Measurements from ENCODE around the gene DLG3.
"Not testable (repeated sequence)": the region's sequence is repeated elsewhere in the genome, so short reads cannot be mapped to it uniquely, and the experiment has no call there.

The DLG3 gene

DNA sequence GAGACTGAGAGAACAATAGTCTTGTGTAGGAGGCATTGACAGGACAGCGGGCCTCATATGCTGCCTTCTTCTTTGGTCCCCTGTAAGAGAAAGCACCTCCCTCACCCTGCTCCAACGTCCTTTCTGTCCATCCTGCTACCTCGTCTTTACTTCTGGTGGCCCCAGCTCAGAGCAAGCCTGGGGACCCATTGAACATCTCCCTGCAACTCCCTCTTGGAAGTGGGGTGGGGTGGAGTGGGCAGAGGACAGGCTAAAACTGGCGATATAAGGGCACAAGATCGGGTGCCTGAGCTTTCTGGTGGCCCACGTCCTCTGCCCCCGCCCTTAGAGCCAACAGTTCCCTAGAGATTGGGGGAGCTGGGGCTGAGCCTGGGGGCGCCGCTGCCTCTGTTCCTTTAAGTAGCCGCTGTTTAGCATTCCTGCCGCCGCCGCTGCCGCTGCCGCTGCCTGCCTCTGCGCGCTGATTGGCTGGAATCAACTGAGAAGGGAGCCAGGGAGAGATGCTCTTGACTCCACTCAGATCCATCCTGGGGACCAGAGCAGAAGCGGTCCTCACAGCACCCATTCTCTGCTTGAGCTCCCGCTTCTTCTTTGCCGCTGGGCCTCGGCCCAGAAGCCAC lies at the start of gene DLG3:
Gene DLG3 (plus strand): TSS at position 510 of the 620 bp plus-strand sequence. CDS start 367 bp downstream, outside the sequence.
- in situ Hi-C loops (cut with HindIII; ENCODE audit: low sequenced_read_pairs), result no loop called here

GRCh38 chrX:70398899-70399298 lies 45.7 kb upstream of the DLG3 start:
- in situ Hi-C loops (cut with HindIII; ENCODE audit: low sequenced_read_pairs), result no loop called here

GRCh38 chrX:70400181-70400580 lies 44.5 kb upstream of the DLG3 start:
- in situ Hi-C loops (cut with HindIII; ENCODE audit: low sequenced_read_pairs), result not testable (repeated sequence)

DNA sequence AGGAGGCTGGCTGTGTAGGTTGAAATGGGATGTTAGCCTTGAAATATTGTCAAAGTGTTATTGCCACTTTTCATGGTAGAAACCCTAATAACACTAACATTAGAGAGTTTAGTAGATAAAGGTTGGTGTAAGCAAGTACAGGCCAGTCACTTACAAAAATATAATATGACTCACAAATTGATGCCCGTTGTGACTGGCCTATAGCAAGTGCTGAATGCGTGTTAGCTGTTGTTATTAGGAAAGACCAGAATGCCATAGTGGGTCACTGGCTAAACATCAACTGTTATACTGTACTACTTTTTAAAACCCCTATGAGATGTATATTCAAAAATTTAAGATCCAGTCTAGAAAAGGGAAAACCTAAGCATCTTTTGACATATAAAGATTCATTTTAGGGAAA lies 41.9 kb upstream of the DLG3 start:
- in situ Hi-C loops (cut with HindIII; ENCODE audit: low sequenced_read_pairs), result no loop called here

DNA sequence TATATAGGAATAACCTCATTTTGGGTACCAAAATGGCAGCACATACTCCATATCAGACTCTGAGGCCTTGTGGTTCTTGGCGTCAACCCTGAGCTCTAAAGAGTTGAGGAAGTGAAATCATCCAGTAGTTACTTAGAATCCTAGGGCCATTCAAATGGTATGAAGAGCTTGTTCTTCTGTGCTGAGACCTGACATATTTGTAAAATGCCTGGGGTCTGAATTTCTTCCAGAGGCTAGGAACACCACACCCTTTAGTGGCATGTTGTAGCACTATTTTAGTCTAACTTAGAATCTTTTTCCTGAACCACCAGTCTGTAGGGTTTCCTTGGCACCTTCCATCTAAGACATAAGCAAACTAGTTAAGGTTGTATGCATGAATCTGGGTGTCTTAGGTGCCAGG lies 39.6 kb upstream of the DLG3 start:
- in situ Hi-C loops (cut with HindIII; ENCODE audit: low sequenced_read_pairs), result no loop called here

DNA sequence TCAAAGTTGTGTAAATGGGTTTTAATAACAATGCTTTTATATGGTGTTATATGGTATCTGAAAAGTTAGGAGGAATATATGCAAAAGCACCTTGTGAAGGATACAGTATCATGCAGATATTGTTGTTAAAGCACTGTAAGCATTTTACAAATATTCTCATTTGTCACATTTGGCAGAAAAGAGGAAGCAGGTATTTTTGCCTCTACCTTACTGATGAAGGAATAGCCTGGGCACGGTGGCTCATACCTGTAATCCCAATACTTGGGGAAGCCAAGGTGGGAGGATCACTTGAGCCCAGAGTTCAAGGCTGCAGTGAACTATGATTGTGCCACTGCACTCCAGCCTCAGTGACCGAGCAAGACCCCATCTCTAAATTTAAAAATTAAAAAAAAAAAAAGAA lies 33.7 kb upstream of the DLG3 start:
- in situ Hi-C loops (cut with HindIII; ENCODE audit: low sequenced_read_pairs), result no loop called here

DNA sequence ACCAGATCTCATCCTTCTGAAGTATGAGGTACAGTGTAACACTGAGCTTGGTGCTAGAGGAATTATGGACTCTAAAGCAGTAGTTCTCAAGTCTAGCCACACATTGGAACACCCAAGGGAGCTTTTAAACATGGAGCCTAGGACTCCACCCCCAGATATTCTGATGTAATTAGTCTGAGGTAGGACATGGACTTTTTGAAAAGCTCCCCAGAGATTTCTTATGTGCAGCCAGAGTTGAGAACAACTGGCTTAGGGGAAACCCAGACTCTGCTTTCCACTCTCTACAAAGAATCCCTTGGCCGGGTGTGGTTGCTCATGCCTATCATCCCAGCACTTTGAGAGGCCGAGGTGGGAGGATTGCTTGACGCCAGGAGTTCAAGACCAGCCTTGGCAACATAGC lies 33.2 kb upstream of the DLG3 start:
- in situ Hi-C loops (cut with HindIII; ENCODE audit: low sequenced_read_pairs), result no loop called here

DNA sequence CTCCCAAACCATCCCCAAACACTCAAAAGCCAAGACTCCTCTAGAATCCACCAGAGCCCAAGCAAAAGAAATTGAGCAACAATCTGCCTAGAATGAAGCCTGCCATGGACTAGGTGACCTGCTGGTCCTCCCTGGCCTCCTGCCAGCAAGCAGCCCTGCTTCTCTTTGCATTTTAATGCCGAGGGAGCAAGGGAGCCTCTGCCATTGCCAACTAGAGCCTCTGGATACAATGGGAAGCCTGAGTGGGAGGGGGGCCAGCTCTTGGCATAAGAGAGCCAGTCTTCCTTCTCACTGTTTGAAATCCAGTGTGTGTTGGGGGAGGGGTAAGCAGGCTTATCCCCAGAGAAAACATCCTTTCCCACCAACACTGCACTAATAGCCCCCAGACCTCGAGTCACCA lies 23.0 kb upstream of the DLG3 start:
- in situ Hi-C loops (cut with HindIII; ENCODE audit: low sequenced_read_pairs), result no loop called here

- in situ Hi-C loops (cut with HindIII; ENCODE audit: low sequenced_read_pairs), result no loop called here
Observed at GRCh38 chrX:70422851-70423341, 21.7 kb upstream of the DLG3 start, which contains the start of gene GDPD2. GDPD2 (plus strand) TSS chrX:70423314; CDS start chrX:70424985, 1,671 bp downstream.

- in situ Hi-C loops (cut with HindIII; ENCODE audit: low sequenced_read_pairs), result no loop called here
Observed at GRCh38 chrX:70423936-70424675, 20.5 kb upstream of the DLG3 start.

DNA sequence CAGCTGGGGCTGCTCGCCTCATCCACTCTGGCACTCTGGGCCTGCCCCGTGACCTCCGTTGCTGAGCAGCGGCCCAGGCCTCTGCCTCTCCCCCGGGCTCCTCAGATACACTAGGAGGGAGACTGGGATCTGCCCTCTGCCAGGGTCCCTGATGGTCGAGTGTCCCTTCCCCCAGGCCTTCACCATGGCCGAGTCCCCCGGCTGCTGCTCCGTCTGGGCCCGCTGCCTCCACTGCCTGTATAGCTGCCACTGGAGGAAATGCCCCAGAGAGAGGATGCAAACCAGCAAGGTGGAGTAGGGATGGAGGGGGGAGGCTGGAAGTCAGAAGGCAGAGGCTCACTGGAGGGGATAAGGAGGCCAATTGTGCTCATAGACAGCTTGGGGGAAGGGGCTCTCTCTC lies 19.8 kb upstream of the DLG3 start:
- in situ Hi-C loops (cut with HindIII; ENCODE audit: low sequenced_read_pairs), result no loop called here

GRCh38 chrX:70426286-70427278 lies 18.1 kb upstream of the DLG3 start:
- in situ Hi-C loops (cut with HindIII; ENCODE audit: low sequenced_read_pairs), result no loop called here

GRCh38 chrX:70427365-70427764 lies 17.3 kb upstream of the DLG3 start:
- in situ Hi-C loops (cut with HindIII; ENCODE audit: low sequenced_read_pairs), result no loop called here

GRCh38 chrX:70429759-70430158 lies 14.9 kb upstream of the DLG3 start:
- in situ Hi-C loops (cut with HindIII; ENCODE audit: low sequenced_read_pairs), result loop anchor here (5.0 kb wide), 1 partner anchor 92 kb away; no protein-coding TSS in a partner anchor

DNA sequence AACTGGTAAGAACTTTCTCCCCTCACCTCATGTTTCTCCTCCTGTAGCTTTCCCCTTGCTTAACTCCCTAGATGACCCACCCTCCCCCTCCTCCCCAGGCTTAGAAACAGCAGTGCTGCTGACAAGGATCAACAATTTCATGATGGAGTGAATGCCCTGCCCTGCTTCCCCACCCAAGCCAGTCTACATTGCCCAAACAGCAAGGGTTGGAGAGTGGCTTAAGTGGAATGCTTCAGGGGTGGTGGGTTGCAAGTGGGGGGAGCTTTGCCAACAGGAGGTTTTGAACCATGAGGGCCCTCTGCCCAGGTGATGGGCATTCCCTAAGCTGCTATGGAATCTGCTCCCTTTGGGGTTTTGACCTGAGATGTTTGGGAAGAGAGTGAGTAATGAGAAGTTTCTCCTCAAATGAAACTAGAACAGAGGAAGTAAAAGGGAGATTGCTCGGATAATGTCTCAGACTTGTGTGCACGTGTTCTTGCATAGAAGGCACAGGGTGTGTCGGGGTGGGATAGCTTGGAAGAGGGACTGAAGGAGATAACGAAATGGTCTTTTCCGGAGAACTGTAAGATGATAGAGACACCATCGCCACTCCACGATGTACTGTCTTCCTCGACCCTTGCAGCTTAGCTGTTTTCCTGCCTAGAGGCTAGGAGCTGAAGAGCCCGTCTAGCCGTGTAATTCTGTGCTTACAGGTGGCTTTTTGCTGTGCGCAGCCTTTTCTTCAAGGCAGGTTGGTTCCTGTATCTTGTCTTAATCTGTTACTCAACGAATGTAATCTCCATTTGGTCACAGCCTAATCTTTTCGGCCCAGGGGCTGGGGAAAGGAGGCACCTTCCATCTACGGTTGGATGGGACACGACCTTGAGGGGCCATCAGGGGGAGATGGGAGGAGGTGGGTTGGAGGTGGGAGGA lies 11.4 kb upstream of the DLG3 start:
- in situ Hi-C loops (cut with HindIII; ENCODE audit: low sequenced_read_pairs), result loop anchor here (5.0 kb wide), 1 partner anchor 96 kb away; no protein-coding TSS in a partner anchor

DNA sequence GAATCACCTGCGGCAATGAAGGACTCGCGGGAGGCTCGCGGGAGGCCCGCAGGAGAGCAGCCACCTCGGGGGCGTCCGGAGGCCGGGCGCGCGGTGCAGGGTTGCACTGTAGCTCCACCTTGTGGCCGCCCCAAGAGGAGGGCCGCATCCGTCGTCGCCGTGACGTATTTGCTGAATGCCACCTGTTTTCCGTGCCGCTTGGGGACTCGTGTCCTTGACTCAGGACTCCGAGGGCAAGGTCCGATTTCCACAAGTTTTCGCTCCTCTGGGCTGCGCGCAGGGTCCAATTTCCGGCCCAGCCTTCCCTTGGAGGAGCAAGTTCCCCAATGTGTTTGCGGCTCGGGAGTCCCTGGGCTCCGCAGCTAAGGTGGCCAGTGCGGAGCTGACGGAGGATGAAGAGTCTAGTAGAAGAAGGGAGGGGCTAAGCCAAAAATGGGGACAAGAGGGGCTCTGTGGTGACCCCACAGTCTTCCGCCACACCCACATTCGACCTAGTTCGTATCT lies 10.7 kb upstream of the DLG3 start:
- in situ Hi-C loops (cut with HindIII; ENCODE audit: low sequenced_read_pairs), result loop anchor here (5.0 kb wide), 1 partner anchor 97 kb away; no protein-coding TSS in a partner anchor

GRCh38 chrX:70434352-70434866 lies 10.2 kb upstream of the DLG3 start:
- in situ Hi-C loops (cut with HindIII; ENCODE audit: low sequenced_read_pairs), result loop anchor here (5.0 kb wide), 1 partner anchor 97 kb away; no protein-coding TSS in a partner anchor

DNA sequence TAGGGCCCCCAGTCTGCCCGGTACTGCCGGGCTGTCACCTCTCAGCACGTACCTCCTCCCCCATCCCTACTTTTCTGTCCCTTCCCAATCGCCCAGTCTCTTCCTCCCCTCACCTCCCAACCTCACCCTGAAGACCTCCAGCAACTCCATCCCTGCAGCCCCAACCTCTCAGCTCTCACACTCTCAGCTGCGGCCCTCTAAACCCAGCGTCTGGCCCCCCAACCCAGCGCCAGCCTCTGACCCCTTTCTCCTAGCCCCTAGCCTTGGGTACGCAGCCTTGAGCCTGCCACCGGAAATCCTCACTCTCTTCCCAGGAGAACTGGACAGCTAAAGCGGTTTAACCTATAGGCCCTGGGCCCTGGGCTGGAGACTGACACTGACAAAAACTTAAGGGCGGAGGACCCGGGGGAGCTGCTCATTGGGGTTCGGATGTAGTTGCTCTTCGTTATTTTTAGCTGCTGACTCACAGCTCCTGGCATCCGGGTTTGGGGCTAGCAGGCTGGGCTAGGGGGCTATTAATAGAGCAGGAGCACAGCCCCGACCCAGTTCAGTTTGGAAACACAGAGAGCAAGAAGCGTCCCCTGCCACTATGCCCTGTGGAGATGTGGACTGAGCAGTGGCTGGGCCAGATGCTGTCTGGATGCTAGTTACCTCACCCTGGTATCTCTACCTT lies 9.6 kb upstream of the DLG3 start:
- in situ Hi-C loops (cut with HindIII; ENCODE audit: low sequenced_read_pairs), result loop anchor here (5.0 kb wide), 1 partner anchor 98 kb away; no protein-coding TSS in a partner anchor

DNA sequence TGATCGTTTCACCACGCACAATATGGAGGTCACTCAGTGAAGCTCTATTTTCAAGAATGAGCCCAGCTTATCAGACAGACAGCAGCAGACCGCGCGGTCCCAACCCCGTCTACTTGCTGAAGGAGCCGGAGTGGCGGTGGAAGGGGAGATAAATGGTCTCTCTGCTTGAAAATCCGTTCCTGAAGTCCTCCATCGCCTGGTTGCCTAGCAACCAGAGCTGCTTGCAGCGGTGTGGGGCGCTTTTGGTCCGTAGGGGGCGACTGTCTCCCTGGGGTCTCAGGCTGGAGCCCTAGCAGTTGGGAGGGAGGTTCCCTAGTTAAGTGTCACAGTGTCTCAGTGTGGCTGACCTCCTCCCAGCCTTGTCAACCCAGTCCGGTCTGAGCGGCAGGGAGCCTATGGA lies 8.3 kb upstream of the DLG3 start:
- in situ Hi-C loops (cut with HindIII; ENCODE audit: low sequenced_read_pairs), result no loop called here
